Mucosa of descending colon (tissue), 3 donors: Measurements from ENCODE around the gene MLLT3. TPM values are rescaled to one million over a fixed set of nuclear protein-coding genes. Genes with fewer than 3 reads are reported as not detected.

Source experiments
- ATAC-seq: fragments of 200-7000 bp; cut with Tn5 transposase; one replicate; pipeline ENCODE4 v1.9.1; 2020; ENCODE audit warnings: mild to moderate bottlenecking, moderate library complexity
- DNase-seq, 3 donors: peaks; one replicate each; pipeline ENCODE4 v3.0.0-alpha.2; 2020
- H3K36me3 ChIP-seq: fragments of 200-600 bp; one replicate; pipeline ENCODE4 v1.8.0; 2021; ENCODE audit warnings: low read depth, mild to moderate bottlenecking
- H3K4me1 ChIP-seq: fragments of 200-600 bp; one replicate; pipeline ENCODE4 v1.8.0; 2021; ENCODE audit warnings: low read depth, mild to moderate bottlenecking
- H3K4me3 ChIP-seq: fragments of 200-600 bp; one replicate; pipeline ENCODE4 v1.8.0; 2021; ENCODE audit warnings: mild to moderate bottlenecking
- H3K9me3 ChIP-seq: fragments of 200-600 bp; one replicate; pipeline ENCODE4 v1.8.0; 2021; ENCODE audit warnings: mild to moderate bottlenecking
- intact Hi-C, 2 donors: fragments of 100-400 bp; cut with DNase I in 1 of 2; cut with micrococcal nuclease in 1 of 2; formaldehyde crosslinking; loops; one replicate each; pipeline versions ENCODE4 v1.11.0 to v1.11.1; 2022; cut with DNase I, micrococcal nuclease
- total RNA-seq, 3 donors: library from RNA; stranded (reverse); fragmentation: NEBNext Ultra II Directional in 2 of 3; extraction: Animal tissue kit (Norgen Biotek cat#: 25700) in 2 of 3; gene quantifications; one replicate each; pipeline versions ENCODE4 v1.2.1 to v1.2.4, GENCODE V29; 2021 to 2023
- TF ChIP-seq, protein P1 (sequence below): fragments of 200-600 bp; IDR thresholded peaks from one replicate; pipeline ENCODE4 v1.8.0; 2022; ENCODE audit warnings: antibody characterized with exemption, mild to moderate bottlenecking
- donor health status: DM: no; HTN: no; CAD: no; lungs with moderate emphysema.
- donor health status: DM: no; HTN: no; CAD: no.
- donor health status: DM: no; HTN: yes; CAD: no.

The MLLT3 gene
- total RNA-seq, 3 donors from 2014 or later: 35.1 to 53.7 (median 46.5) TPM

DNA sequence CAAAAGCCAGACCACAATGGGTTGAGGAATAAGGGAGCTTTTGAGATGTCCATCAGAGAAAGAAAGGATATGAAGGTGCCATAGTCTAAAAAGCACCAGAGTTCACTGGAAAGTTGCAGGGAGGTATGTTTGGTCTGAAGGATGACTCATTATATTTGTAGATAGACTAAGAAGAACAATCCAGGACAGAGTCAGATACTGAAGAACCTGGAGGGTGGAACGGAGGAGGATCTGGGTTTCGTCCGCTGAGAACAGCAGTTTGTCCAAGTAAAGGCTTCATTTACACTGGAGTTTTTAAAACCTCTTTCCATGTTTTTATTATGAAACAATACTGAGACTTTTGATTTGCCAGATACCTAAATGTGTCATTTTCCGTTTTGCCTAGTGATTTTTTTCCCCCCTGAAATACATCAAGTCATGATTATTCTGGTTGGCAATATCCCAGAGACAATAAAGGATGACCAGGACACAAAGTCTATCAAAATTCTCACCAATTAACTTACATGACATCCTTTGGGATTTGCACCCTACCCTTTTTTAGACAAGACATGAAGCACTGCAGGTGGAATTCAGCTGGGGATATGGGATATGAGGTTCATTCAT is 219.9 kb downstream of the MLLT3 start:
- no peak for DNase-seq
- no peaks in the 10 kb centered on the region for H3K36me3 ChIP-seq
- peak; percentile 53 for ATAC-seq
- H3K4me3 ChIP-seq: no peak overlapping the region
- intact Hi-C loops: no loop called here
- no peaks in the 10 kb centered on the region for H3K9me3 ChIP-seq
- TF ChIP-seq, protein P1, sequence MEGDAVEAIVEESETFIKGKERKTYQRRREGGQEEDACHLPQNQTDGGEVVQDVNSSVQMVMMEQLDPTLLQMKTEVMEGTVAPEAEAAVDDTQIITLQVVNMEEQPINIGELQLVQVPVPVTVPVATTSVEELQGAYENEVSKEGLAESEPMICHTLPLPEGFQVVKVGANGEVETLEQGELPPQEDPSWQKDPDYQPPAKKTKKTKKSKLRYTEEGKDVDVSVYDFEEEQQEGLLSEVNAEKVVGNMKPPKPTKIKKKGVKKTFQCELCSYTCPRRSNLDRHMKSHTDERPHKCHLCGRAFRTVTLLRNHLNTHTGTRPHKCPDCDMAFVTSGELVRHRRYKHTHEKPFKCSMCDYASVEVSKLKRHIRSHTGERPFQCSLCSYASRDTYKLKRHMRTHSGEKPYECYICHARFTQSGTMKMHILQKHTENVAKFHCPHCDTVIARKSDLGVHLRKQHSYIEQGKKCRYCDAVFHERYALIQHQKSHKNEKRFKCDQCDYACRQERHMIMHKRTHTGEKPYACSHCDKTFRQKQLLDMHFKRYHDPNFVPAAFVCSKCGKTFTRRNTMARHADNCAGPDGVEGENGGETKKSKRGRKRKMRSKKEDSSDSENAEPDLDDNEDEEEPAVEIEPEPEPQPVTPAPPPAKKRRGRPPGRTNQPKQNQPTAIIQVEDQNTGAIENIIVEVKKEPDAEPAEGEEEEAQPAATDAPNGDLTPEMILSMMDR: no peak
- peaks cover 19% of the 10 kb centered on the region for H3K4me1 ChIP-seq

DNA sequence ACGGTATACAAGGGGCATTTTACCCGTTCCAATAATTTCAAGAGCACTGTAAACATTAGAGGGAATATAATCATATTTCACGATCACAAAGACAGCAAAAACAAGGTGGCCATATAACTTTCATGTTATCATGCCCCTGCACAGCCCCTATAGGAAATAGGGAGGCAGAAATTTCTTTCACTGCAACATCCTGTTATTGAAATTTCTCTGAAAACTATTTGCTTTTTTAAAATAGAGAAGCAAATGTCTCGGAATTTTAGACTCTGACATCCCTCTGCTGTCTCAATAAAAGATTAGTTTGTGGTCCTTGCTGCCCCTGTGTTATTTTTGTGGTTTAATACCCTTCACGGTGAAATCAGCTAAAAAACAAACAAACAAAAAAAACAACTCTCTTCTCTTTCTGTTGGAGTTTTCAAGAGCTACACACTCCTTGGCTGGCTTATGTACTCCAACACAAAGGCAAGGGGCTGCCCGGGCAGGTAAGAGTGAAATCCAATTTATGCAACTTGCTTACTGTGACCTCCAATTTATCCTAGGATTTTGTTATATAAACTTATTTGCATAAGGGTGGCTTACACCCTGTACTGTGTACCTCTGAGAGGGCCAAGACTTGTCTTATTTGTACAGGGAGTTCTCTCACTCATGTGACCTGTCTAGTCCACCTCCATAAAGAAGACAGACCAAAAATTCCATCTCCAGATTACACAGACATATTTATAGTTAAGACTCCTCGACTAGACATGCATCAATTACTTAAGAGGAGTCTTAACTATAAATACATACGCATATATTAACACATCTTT is 223.6 kb downstream of the MLLT3 start:
- peak; percentile 51 for ATAC-seq
- TF ChIP-seq, protein P1: no peak
- intact Hi-C loops: no loop called here

DNA sequence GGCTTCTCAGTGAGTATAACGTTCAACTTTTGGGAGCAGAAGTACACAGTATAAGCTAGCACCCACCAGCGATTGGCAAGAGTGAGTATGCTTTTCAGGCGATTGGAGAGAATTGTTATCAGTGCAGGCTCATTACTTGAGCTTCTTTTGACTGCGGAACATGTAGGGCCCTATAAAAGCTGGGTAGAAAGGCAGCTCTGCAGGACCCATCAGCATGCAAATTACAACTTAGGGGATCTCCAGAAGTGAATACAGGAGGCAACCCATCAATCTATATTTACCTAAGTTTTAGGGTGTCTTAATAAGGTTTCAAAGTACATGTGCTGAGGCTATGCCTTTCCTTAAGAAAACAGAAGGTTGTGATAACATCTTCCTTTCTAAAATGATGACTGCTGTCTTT is 225.0 kb downstream of the MLLT3 start:
- Histone ChIP-seq H3K4me1 (peaks cover 4% of the 10 kb centered on the region), H3K36me3 (no peaks in the 10 kb centered on the region), H3K4me3 (no peak overlapping the region), H3K9me3 (no peaks in the 10 kb centered on the region)
- ATAC-seq: peak; percentile 13
- TF ChIP-seq, protein P1: no peak
- intact Hi-C loops: no loop called here
- DNase-seq: no peak

More for the DNA sequence above, 223.6 kb downstream of the MLLT3 start:
- H3K4me3 ChIP-seq: no peak overlapping the region
- peaks cover 4% of the 10 kb centered on the region for H3K4me1 ChIP-seq
- DNase-seq: no peak
- H3K36me3 ChIP-seq: no peaks in the 10 kb centered on the region
- H3K9me3 ChIP-seq: no peaks in the 10 kb centered on the region

DNA sequence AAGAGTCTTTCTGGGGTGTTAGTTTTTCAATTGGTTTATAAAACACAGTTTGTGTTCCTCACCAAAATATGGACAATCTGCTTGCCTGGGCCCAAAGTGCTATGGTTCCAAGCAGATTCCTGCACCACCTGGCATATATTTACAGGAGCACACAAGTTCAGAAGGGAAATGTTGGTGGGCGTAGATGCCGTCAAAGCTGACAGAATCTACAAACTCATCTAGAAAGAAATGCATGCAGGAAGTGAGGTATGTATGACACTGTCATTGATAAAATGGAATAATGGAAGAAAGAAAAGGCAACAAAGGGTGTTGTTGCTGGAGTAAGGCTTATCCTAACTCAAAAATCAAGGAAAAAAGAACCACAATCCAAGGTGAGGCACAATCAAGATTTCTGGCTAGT is 225.8 kb downstream of the MLLT3 start:
- H3K36me3 ChIP-seq: no peaks in the 10 kb centered on the region
- H3K9me3 ChIP-seq: no peaks in the 10 kb centered on the region
- ATAC-seq: no peak
- TF ChIP-seq, protein P1: no peak
- intact Hi-C loops: no loop called here
- peaks cover 4% of the 10 kb centered on the region for H3K4me1 ChIP-seq
- DNase-seq: no peak
- no peak overlapping the region for H3K4me3 ChIP-seq

DNA sequence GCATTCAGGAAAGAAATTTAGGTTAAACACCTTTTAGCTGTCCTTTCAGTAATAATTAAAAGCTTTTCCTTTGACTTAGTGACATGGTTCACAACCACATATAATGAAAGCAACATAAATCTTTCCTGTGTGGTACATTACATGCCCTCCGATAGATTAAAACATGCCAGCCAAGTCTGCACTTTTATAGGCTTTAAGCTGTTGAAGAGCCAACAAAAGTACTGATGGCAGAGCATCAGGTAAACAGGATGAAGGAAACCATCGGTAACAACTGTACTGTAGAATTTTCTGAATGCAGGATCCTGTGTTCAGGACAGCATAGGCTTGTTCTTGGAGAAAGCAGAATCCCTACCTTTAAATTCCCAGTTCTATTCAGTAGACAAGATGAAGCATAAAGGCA is 226.6 kb downstream of the MLLT3 start:
- ATAC-seq (no peak), DNase-seq (no peak)
- Histone ChIP-seq H3K4me3 (no peak overlapping the region), H3K36me3 (no peaks in the 10 kb centered on the region), H3K9me3 (no peaks in the 10 kb centered on the region), H3K4me1 (peaks cover 7% of the 10 kb centered on the region)
- intact Hi-C loops: no loop called here
- TF ChIP-seq, protein P1: no peak
